Measurements from ENCODE around the gene TTC36.

GRCh38 chr11:118514103-118514502, 13.2 kb upstream of the TTC36 start:
- TF ChIP-seq CTCF (conservative IDR thresholded peaks at IDR 0.05; ENCODE audit: low read depth, low read length), result no peak
- TF ChIP-seq POLR2A (IDR thresholded peaks at IDR 0.05; ENCODE audit: low read depth, low read length), result no peak
- no peak for TF ChIP-seq SMC3 (IDR thresholded peaks at IDR 0.05; ENCODE audit: low read depth, low read length)
- no peak for TF ChIP-seq MAZ (IDR thresholded peaks at IDR 0.05; ENCODE audit: borderline replicate concordance, low read depth, low read length)
- no peak for TF ChIP-seq USF2 (IDR thresholded peaks at IDR 0.05; ENCODE audit: low read depth, low read length)
- no peak for TF ChIP-seq FOS (IDR thresholded peaks at IDR 0.05; ENCODE audit: low read depth, low read length)
- no peak for TF ChIP-seq BHLHE40 (IDR thresholded peaks at IDR 0.05; ENCODE audit: low read depth, low read length)
- no peak for TF ChIP-seq RFX5 (IDR thresholded peaks at IDR 0.05; ENCODE audit: low read depth, low read length)
- TF ChIP-seq RAD21 (IDR thresholded peaks at IDR 0.05; ENCODE audit: low read length), result no peak

Data from IMR-90 (cell line).